ENCODE results near the gene ERF.

ERF gene

GRCh38 chr19:42201489-42202289, 53.2 kb downstream of the ERF start:
- POLR2A ChIA-PET: no interaction called here
- CTCF ChIA-PET: no interaction called here
- TF ChIP-seq FOXM1 (IDR thresholded peaks at IDR 0.05; ENCODE audit: borderline replicate concordance): no peak
- no peak for TF ChIP-seq BHLHE40 (IDR thresholded peaks at IDR 0.05; ENCODE audit: borderline replicate concordance)
- TF ChIP-seq L3MBTL2 (conservative IDR thresholded peaks at IDR 0.05): no peak
- TF ChIP-seq PKNOX1 (IDR thresholded peaks at IDR 0.05): no peak
- no peak for TF ChIP-seq LEF1 (IDR thresholded peaks at IDR 0.05; ENCODE audit: borderline replicate concordance)
- TF ChIP-seq ELF4 (IDR thresholded peaks at IDR 0.05): no peak
- DNase-seq (ENCODE audit: extremely low spot score): no peak

- CTCF ChIA-PET: no interaction called here
- TF ChIP-seq LEF1 (IDR thresholded peaks at IDR 0.05; ENCODE audit: borderline replicate concordance) (no peak), CTBP1 (IDR thresholded peaks at IDR 0.05; ENCODE audit: borderline replicate concordance) (no peak), TARDBP (IDR thresholded peaks at IDR 0.05) (no peak), ARNT (IDR thresholded peaks at IDR 0.05) (no peak), L3MBTL2 (conservative IDR thresholded peaks at IDR 0.05) (no peak), HDGF (IDR thresholded peaks at IDR 0.05; ENCODE audit: borderline replicate concordance) (no peak), PKNOX1 (IDR thresholded peaks at IDR 0.05) (no peak), SUZ12 (IDR thresholded peaks at IDR 0.05) (no peak), NFRKB (IDR thresholded peaks at IDR 0.05) (no peak), FOXA1 (IDR thresholded peaks at IDR 0.05) (no peak), FOXK2 (IDR thresholded peaks at IDR 0.05) (no peak), BHLHE40 (IDR thresholded peaks at IDR 0.05; ENCODE audit: borderline replicate concordance) (no peak), ZNF384 (IDR thresholded peaks at IDR 0.05) (no peak), ELF4 (IDR thresholded peaks at IDR 0.05) (no peak), SP1 (IDR thresholded peaks at IDR 0.05) (no peak), FOXM1 (IDR thresholded peaks at IDR 0.05; ENCODE audit: borderline replicate concordance) (no peak)
- no peak for DNase-seq (ENCODE audit: extremely low spot score)
- POLR2A ChIA-PET: no interaction called here
These were observed 54.7 kb downstream of the ERF start for GRCh38 chr19:42200116-42200715.

GRCh38 chr19:42199440-42200115, 55.4 kb downstream of the ERF start:
- DNase-seq (ENCODE audit: extremely low spot score): no peak
- ChIA-PET POLR2A (no interaction called here), CTCF (no interaction called here)
- TF ChIP-seq PKNOX1 (IDR thresholded peaks at IDR 0.05): no peak

GRCh38 chr19:42198676-42199439, 56.1 kb downstream of the ERF start:
- CTCF ChIA-PET: no interaction called here
- POLR2A ChIA-PET: no interaction called here
- no peak for DNase-seq (ENCODE audit: extremely low spot score)
- TF ChIP-seq L3MBTL2 (conservative IDR thresholded peaks at IDR 0.05): no peak
- TF ChIP-seq CTBP1 (IDR thresholded peaks at IDR 0.05; ENCODE audit: borderline replicate concordance): no peak
- no peak for TF ChIP-seq SP1 (IDR thresholded peaks at IDR 0.05)
- no peak for TF ChIP-seq TARDBP (IDR thresholded peaks at IDR 0.05)
- no peak for TF ChIP-seq NFRKB (IDR thresholded peaks at IDR 0.05)
- no peak for TF ChIP-seq LEF1 (IDR thresholded peaks at IDR 0.05; ENCODE audit: borderline replicate concordance)
- TF ChIP-seq PKNOX1 (IDR thresholded peaks at IDR 0.05): no peak
